IMR-90 (cell line): ENCODE results near the gene MGAT3.

Source experiments
- CEBPB ChIP-seq: IDR thresholded peaks from 2 replicates; pipeline ENCODE4 v1.6.1; 2012; ENCODE audit warnings: low read depth, low read length, improper control_type of control experiment
- CTCF ChIP-seq: conservative IDR thresholded peaks from 2 replicates; pipeline ENCODE4 v1.5.1; 2012; ENCODE audit warnings: mild to moderate bottlenecking, low read depth, low read length, improper control_type of control experiment
- FOS ChIP-seq: fragments of 150-350 bp; IDR thresholded peaks from 2 replicates; pipeline ENCODE4 v1.6.1; 2016; ENCODE audit warnings: low read depth, low read length
- MAFK ChIP-seq: IDR thresholded peaks from 2 replicates; pipeline ENCODE4 v1.6.1; 2012; ENCODE audit warnings: low read depth, low read length, improper control_type of control experiment
- MAZ ChIP-seq: IDR thresholded peaks from 2 replicates; pipeline ENCODE4 v1.6.1; 2012; ENCODE audit warnings: low read depth, mild to moderate bottlenecking, low read length, improper control_type of control experiment, moderate library complexity, borderline replicate concordance
- MXI1 ChIP-seq: IDR thresholded peaks from 2 replicates; pipeline ENCODE4 v1.6.1; 2012; ENCODE audit warnings: low read depth, mild to moderate bottlenecking, low read length, moderate library complexity, borderline replicate concordance
- POLR2A ChIP-seq: IDR thresholded peaks from 2 replicates; pipeline ENCODE4 v1.6.1; 2012; ENCODE audit warnings: mild to moderate bottlenecking, low read depth, low read length
- SMC3 ChIP-seq: fragments of 150-350 bp; IDR thresholded peaks from 2 replicates; pipeline ENCODE4 v1.6.1; 2016; ENCODE audit warnings: low read depth, mild to moderate bottlenecking, antibody characterized with exemption, low read length, moderate library complexity
- TF ChIP-seq, protein P1 (sequence below): fragments of 150-350 bp; IDR thresholded peaks from 2 replicates; pipeline ENCODE4 v1.6.1; 2017; ENCODE audit warnings: mild to moderate bottlenecking, antibody characterized with exemption, low read length, low read depth

- no peak for TF ChIP-seq CTCF
- no peak for TF ChIP-seq SMC3
- no peak for TF ChIP-seq POLR2A
- no peak for TF ChIP-seq CEBPB
- TF ChIP-seq MAFK: no peak
- no peak for TF ChIP-seq FOS
- TF ChIP-seq, protein P1, sequence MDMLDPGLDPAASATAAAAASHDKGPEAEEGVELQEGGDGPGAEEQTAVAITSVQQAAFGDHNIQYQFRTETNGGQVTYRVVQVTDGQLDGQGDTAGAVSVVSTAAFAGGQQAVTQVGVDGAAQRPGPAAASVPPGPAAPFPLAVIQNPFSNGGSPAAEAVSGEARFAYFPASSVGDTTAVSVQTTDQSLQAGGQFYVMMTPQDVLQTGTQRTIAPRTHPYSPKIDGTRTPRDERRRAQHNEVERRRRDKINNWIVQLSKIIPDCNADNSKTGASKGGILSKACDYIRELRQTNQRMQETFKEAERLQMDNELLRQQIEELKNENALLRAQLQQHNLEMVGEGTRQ: no peak
- TF ChIP-seq MAZ: no peak
- no peak for TF ChIP-seq MXI1
Observed at GRCh38 chr22:39475902-39476301, 19.1 kb downstream of the MGAT3 start.
